SU-DHL-6 (cell line): ENCODE data around the gene RPIA.

Experiments used
- H2AFZ ChIP-seq: fragments of 200-600 bp; sonication (generic); 2 replicates; pipeline ENCODE4 v1.6.1; 2014; ENCODE audit warnings: low read depth, mild to moderate bottlenecking, moderate library complexity, mixed read lengths, antibody characterized with exemption, low read length; ENCODE audit not compliant: severe bottlenecking
- H3F3A ChIP-seq: fragments of 200-600 bp; shearing (Covaris generic); 2 replicates; pipeline ENCODE4 v1.6.0; 2016; ENCODE audit warnings: antibody characterized with exemption, mild to moderate bottlenecking; ENCODE audit not compliant: insufficient read depth
- H3K27ac ChIP-seq: fragments of 200-600 bp; sonication (generic); 2 replicates; pipeline ENCODE4 v1.5.1; 2016; ENCODE audit warnings: low read depth, mild to moderate bottlenecking, low read length, moderate library complexity, mixed read lengths
- H3K27me3 ChIP-seq: fragments of 200-600 bp; sonication (generic), shearing (Covaris generic); 2 replicates; pipeline ENCODE4 v1.6.0; 2014; ENCODE audit warnings: mild to moderate bottlenecking, low read length
- H3K36me3 ChIP-seq: fragments of 200-600 bp; sonication (generic); 2 replicates; pipeline ENCODE4 v1.6.1; 2014; ENCODE audit warnings: mild to moderate bottlenecking, low read length, mixed read lengths
- H3K4me2 ChIP-seq: fragments of 300-600, 200-600 bp; shearing (Covaris generic), sonication (generic); 2 replicates; pipeline ENCODE4 v1.6.0; 2014; ENCODE audit warnings: low read length, low read depth, mild to moderate bottlenecking; ENCODE audit not compliant: poor library complexity, severe bottlenecking
- H3K4me3 ChIP-seq: fragments of 200-600 bp; sonication (generic); 2 replicates; pipeline ENCODE4 v1.5.1; 2014; ENCODE audit warnings: antibody characterized with exemption, low read length, mild to moderate bottlenecking, mixed read lengths; ENCODE audit not compliant: insufficient read depth, poor library complexity, severe bottlenecking
- H3K79me2 ChIP-seq: fragments of 200-600 bp; sonication (generic); 2 replicates; pipeline ENCODE4 v1.6.1; 2014; ENCODE audit warnings: mild to moderate bottlenecking, low read length, moderate library complexity; ENCODE audit not compliant: insufficient read depth
- H3K9ac ChIP-seq: fragments of 200-600 bp; sonication (generic); 2 replicates; pipeline ENCODE4 v1.7.0; 2014; ENCODE audit warnings: mild to moderate bottlenecking, low read length
- H3K9me2 ChIP-seq: fragments of 200-600 bp; sonication (generic); replicated peaks from 2 replicates; pipeline ENCODE4 v1.6.1; 2014; ENCODE audit warnings: low read length; ENCODE audit not compliant: insufficient read depth
- H3K9me3 ChIP-seq: fragments of 200-600 bp; sonication (generic); 2 replicates; pipeline ENCODE4 v1.6.1; 2014; ENCODE audit warnings: low read length, mixed read lengths; ENCODE audit not compliant: insufficient read depth
- H4K20me1 ChIP-seq: fragments of 200-600 bp; sonication (generic); 2 replicates; pipeline ENCODE4 v1.6.1; 2014; ENCODE audit warnings: low read depth, mild to moderate bottlenecking, antibody characterized with exemption, low read length, moderate library complexity, mixed read lengths
- EZH2phosphoT487 ChIP-seq: fragments of 200-600 bp; sonication (generic), shearing (Covaris generic); conservative IDR thresholded peaks from 2 replicates; pipeline ENCODE4 v1.6.1; 2018; ENCODE audit warnings: mild to moderate bottlenecking, antibody characterized with exemption, low read length, moderate library complexity, mixed read lengths
- TF ChIP-seq, protein P1 (sequence below): fragments of 200-600 bp; sonication (generic); IDR thresholded peaks from one replicate; pipeline ENCODE4 v1.5.1; 2017; ENCODE audit warnings: antibody characterized with exemption, mild to moderate bottlenecking, low read length, moderate library complexity; ENCODE audit not compliant: insufficient read depth, poor library complexity, severe bottlenecking

The RPIA gene

DNA sequence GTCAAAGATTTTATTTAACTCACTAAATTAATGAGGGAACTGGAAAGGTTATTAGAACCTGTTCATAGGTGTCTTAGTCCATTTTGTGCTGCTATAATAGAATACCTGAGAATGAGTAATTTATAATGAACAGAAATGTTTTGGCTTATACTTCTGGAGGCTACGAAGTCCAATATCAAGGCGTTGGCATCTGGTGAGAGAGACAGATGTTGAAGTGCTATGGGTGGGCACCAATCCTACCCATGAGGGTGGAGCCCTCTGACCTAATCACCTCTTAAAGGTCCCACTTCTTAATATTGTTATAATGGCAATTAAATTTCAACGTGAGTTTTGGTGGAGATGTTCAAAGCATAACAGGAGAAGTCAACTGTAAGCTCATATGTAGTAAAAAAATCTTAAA is 5.1 kb downstream of the RPIA start:
- H4K20me1 ChIP-seq = no peaks in the 10 kb centered on the region

DNA sequence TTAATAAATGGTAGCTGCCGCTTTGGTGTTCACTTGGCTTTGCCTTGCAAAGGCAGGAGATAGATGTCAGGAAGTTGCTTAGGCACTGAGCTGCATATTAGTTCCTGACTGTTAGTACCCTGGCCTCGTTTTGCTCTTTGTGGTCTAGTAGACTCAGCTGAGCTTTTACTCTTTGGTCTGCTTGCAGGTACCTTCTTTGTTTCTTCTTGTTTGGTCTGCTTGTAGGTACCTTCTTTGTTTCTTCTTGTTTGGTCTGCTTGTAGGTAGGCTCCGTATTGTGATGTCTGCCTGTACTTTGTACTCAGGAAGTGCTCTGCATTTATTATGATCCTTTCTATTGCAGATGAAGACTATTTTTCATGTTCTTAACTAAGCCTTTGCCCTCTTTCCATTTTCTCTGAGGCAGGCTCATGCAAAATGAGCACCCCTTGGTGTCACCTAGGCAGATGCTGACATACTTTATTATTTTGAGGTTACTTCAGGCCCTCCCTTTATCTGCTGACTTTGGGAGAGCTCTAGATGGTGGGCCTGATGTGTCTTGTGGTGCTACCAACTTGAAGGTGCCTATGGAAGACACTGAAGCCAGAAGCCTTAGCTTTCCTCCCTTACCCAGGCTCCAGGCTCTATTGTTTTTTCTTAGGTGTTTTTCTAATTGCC is 6.0 kb downstream of the RPIA start:
- Histone ChIP-seq H3K36me3 (peaks cover 14% of the 10 kb centered on the region), H3K4me2 (no peak overlapping the region), H3K27ac (no peak overlapping the region), H4K20me1 (no peaks in the 10 kb centered on the region), H3K4me3 (no peak overlapping the region), H3K9ac (no peak overlapping the region), H2AFZ (no peak overlapping the region), H3K79me2 (peaks cover 68% of the 10 kb centered on the region), H3K27me3 (no peaks in the 10 kb centered on the region), H3K9me3 (no peaks in the 10 kb centered on the region), H3K9me2 (no peaks in the 10 kb centered on the region), H3F3A (no peaks in the 10 kb centered on the region)
- TF ChIP-seq, protein P1, sequence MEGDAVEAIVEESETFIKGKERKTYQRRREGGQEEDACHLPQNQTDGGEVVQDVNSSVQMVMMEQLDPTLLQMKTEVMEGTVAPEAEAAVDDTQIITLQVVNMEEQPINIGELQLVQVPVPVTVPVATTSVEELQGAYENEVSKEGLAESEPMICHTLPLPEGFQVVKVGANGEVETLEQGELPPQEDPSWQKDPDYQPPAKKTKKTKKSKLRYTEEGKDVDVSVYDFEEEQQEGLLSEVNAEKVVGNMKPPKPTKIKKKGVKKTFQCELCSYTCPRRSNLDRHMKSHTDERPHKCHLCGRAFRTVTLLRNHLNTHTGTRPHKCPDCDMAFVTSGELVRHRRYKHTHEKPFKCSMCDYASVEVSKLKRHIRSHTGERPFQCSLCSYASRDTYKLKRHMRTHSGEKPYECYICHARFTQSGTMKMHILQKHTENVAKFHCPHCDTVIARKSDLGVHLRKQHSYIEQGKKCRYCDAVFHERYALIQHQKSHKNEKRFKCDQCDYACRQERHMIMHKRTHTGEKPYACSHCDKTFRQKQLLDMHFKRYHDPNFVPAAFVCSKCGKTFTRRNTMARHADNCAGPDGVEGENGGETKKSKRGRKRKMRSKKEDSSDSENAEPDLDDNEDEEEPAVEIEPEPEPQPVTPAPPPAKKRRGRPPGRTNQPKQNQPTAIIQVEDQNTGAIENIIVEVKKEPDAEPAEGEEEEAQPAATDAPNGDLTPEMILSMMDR = no peak
- no peak for TF ChIP-seq EZH2phosphoT487

More for the DNA sequence above, 5.1 kb downstream of the RPIA start:
- no peaks in the 10 kb centered on the region for H3F3A ChIP-seq
- no peaks in the 10 kb centered on the region for H3K27me3 ChIP-seq
- no peaks in the 10 kb centered on the region for H3K9me3 ChIP-seq
- H3K36me3 ChIP-seq = peaks cover 7% of the 10 kb centered on the region
- H3K9ac ChIP-seq = no peak overlapping the region
- H3K4me2 ChIP-seq = peak overlapping the region; percentile 5
- peaks cover 76% of the 10 kb centered on the region for H3K79me2 ChIP-seq
- no peak overlapping the region for H3K27ac ChIP-seq
- no peak overlapping the region for H2AFZ ChIP-seq
- TF ChIP-seq, protein P1 = no peak
- no peak for TF ChIP-seq EZH2phosphoT487
- H3K9me2 ChIP-seq = no peaks in the 10 kb centered on the region
- H3K4me3 ChIP-seq = no peak overlapping the region

DNA sequence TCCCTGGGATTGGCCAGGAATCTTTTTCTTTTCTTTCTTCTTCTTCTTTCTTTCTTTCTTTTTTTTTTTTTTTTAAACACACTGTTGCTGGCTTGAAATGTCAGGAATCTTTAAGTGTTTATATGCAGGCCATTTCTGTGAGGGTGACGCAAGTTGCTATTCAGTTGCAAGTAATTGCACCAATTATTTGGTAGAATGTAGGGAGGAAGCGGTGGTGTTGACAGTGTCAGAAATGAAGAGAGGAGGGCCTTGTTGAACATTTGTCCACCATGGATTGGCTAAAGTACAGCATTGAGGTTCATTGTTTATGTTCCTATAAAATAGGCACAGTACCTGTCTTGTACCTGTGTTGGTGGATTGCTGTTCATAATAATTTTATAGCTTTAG is 6.5 kb downstream of the RPIA start:
- Histone ChIP-seq H3K27ac (no peak overlapping the region), H3K4me3 (no peak overlapping the region), H3F3A (no peaks in the 10 kb centered on the region), H4K20me1 (no peaks in the 10 kb centered on the region), H3K9me3 (no peaks in the 10 kb centered on the region), H3K36me3 (peaks cover 14% of the 10 kb centered on the region), H3K9ac (no peak overlapping the region), H2AFZ (no peak overlapping the region), H3K79me2 (peaks cover 62% of the 10 kb centered on the region), H3K9me2 (no peaks in the 10 kb centered on the region), H3K27me3 (no peaks in the 10 kb centered on the region), H3K4me2 (no peak overlapping the region)
- TF ChIP-seq, protein P1 = no peak
- no peak for TF ChIP-seq EZH2phosphoT487
